ENCODE measurements around the gene GBX1. TPM values are rescaled to one million over a fixed set of nuclear protein-coding genes. Genes with fewer than 3 reads are reported as not detected.

The GBX1 gene
- total and polyA plus RNA-seq, 4 donors: 1.3 to 7.3 (median 3.7) TPM

DNA sequence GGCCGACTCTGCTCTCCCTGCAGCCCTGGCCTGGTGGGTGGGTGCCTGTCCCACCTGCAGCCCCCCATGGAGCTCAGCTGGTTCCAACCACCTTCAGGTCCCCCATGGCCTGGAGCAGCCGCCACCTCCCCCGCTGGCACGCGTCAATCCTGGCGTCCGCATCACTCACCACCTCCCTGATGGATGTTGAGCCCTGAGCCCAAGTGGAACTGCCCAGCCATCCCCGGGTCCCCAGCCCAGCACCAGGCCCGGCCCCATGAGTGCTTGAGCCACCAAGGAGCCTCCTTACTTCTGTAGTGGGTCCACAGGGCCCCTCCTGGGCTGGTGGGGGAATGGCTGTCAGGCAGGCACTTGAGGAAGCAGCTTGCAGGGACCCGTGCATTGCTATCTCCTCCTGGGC, 66.6 kb downstream of the GBX1 start:
- Histone ChIP-seq H3K9me3 (ENCODE audit: control insufficient read depth, insufficient read depth, low read length) (no peaks in the 10 kb centered on the region), H3K4me3 (ENCODE audit: low read depth, low read length) (no peak overlapping the region), H3K27ac (ENCODE audit: low read depth, low read length) (no peak overlapping the region), H3K27me3 (ENCODE audit: control insufficient read depth, insufficient read depth, low read length) (no peaks in the 10 kb centered on the region), H3K4me1 (ENCODE audit: control insufficient read depth, insufficient read depth, low read length) (peaks cover 13% of the 10 kb centered on the region), H3K36me3 (ENCODE audit: control insufficient read depth, insufficient read depth, low read length) (peaks cover 40% of the 10 kb centered on the region)
- DNase-seq (ENCODE audit: low read depth in 4 of 6, low spot score in 6 of 6): no peak
- WGBS (ENCODE audit: insufficient coverage): 97% methylated on average over 10 of the region's 10 CpGs

DNA sequence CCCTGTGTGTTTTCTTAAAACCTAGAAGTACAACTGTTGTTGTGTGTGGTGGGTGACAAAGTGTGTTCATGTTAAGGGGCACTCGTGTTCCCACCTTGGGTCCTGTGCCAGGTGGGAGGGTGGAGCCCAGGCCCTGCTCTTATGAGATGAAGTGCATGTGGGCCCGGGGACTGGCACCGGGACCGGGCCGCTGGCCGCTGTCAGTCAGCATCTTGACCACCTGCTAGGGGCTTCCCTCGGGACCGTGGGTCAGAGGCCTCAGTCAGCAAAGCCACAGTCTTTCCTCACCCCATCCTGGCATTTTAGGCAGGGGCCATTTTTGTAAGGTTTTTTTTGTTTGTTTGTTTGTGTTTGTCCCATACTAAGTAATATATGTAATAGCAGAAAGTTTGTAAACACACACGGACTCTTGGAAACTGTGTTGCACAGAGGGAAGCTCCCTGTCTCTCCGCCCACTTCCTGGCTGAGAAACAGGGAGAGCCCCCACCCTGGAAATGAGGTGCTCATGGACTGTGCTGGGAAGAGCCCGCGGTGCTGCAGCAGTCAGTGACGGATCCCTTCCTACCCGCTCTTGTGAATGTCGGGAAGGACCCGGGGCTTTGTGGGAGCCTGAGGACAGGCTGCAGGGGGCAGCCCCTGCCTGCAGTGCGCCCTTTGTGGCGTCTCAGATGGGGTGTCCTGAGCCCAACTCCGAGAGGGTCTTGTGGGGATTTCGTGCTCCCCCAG, 67.8 kb downstream of the GBX1 start:
- Histone ChIP-seq H3K4me1 (ENCODE audit: control insufficient read depth, insufficient read depth, low read length) (peaks cover 17% of the 10 kb centered on the region), H3K36me3 (ENCODE audit: control insufficient read depth, insufficient read depth, low read length) (peaks cover 38% of the 10 kb centered on the region), H3K9me3 (ENCODE audit: control insufficient read depth, insufficient read depth, low read length) (no peaks in the 10 kb centered on the region), H3K27ac (ENCODE audit: low read depth, low read length) (no peak overlapping the region), H3K27me3 (ENCODE audit: control insufficient read depth, insufficient read depth, low read length) (no peaks in the 10 kb centered on the region), H3K4me3 (ENCODE audit: low read depth, low read length) (no peak overlapping the region)
- WGBS (ENCODE audit: insufficient coverage): 69% methylated on average over 15 of the region's 20 CpGs
- DNase-seq (ENCODE audit: low read depth in 4 of 6, low spot score in 6 of 6): no peak

Other genes starting within 250 kb of the GBX1 start
- gene KCNH2, start 189.4 kb downstream of the GBX1 start, total RNA-seq: 10 to 100 TPM in 1 of 2 donors, 1 to 10 TPM in 1; 9.1 to 14.4 TPM
- gene KCNH2, start 189.4 kb downstream of the GBX1 start, polyA plus RNA-seq (ENCODE audit: insufficient read length in 2 of 2): 10 to 100 TPM; 35.3 to 39.4 TPM
- 10 to 100 TPM in 1 of 2 donors, 1 to 10 TPM in 1; 2.4 to 13.4 TPM for gene NOS3, start 176.7 kb downstream of the GBX1 start, total RNA-seq
- 10 to 100 TPM in 1 of 2 donors, 1 to 10 TPM in 1; 7.3 to 11.3 TPM for gene NOS3, start 176.7 kb downstream of the GBX1 start, polyA plus RNA-seq (ENCODE audit: insufficient read length in 2 of 2)
- gene ATG9B, start 143.2 kb downstream of the GBX1 start, total RNA-seq: 1 to 10 TPM; 2.3 to 3.6 TPM
- 10 to 100 TPM; 20.6 to 21.3 TPM for gene ATG9B, start 143.2 kb downstream of the GBX1 start, polyA plus RNA-seq (ENCODE audit: insufficient read length in 2 of 2)
- 10 to 100 TPM; 23.1 to 29.1 TPM for gene ABCB8, start 139.2 kb downstream of the GBX1 start, total RNA-seq
- gene ABCB8, start 139.2 kb downstream of the GBX1 start, polyA plus RNA-seq (ENCODE audit: insufficient read length in 2 of 2): 10 to 100 TPM; 46.4 to 69.4 TPM
- 1 to 10 TPM; 1.5 to 2.0 TPM for gene ASIC3, start 119.2 kb downstream of the GBX1 start, total RNA-seq
- 10 to 100 TPM; 15.5 to 18.0 TPM for gene ASIC3, start 119.2 kb downstream of the GBX1 start, polyA plus RNA-seq (ENCODE audit: insufficient read length in 2 of 2)
- 10 to 100 TPM; 33.3 to 42.8 TPM for gene CDK5, start 109.8 kb downstream of the GBX1 start, total RNA-seq
- 10 to 100 TPM; 86.7 to 94.3 TPM for gene CDK5, start 109.8 kb downstream of the GBX1 start, polyA plus RNA-seq (ENCODE audit: insufficient read length in 2 of 2)
- gene SLC4A2, start 108.1 kb downstream of the GBX1 start, total RNA-seq: 100 to 1,000 TPM in 1 of 2 donors, 10 to 100 TPM in 1; 27.5 to 101 TPM
- 10 to 100 TPM; 69.3 to 89.8 TPM for gene SLC4A2, start 108.1 kb downstream of the GBX1 start, polyA plus RNA-seq (ENCODE audit: insufficient read length in 2 of 2)
- 10 to 100 TPM; 30.9 to 60.2 TPM for gene FASTK, start 86.9 kb downstream of the GBX1 start, total RNA-seq
- 10 to 100 TPM; 71.4 to 80.7 TPM for gene FASTK, start 86.9 kb downstream of the GBX1 start, polyA plus RNA-seq (ENCODE audit: insufficient read length in 2 of 2)
- gene TMUB1, start 84.2 kb downstream of the GBX1 start, total RNA-seq: 10 to 100 TPM in 1 of 2 donors, 1 to 10 TPM in 1; 8.5 to 25.0 TPM
- 10 to 100 TPM; 51.0 to 57.2 TPM for gene TMUB1, start 84.2 kb downstream of the GBX1 start, polyA plus RNA-seq (ENCODE audit: insufficient read length in 2 of 2)
- gene AGAP3, start 81.2 kb downstream of the GBX1 start, total RNA-seq: 10 to 100 TPM; 45.7 to 56.8 TPM
- gene AGAP3, start 81.2 kb downstream of the GBX1 start, polyA plus RNA-seq (ENCODE audit: insufficient read length in 2 of 2): 100 to 1,000 TPM; 212 to 247 TPM
- not detected for gene ASB10, start 19.6 kb upstream of the GBX1 start, total RNA-seq
- gene ASB10, start 19.6 kb upstream of the GBX1 start, polyA plus RNA-seq (ENCODE audit: insufficient read length in 2 of 2): under 1 TPM in 1 of 2 donors, not detected in 1; 0.12 TPM
- gene H2BK1, start 42.8 kb upstream of the GBX1 start, total RNA-seq: not detected
- gene H2BK1, start 42.8 kb upstream of the GBX1 start, polyA plus RNA-seq (ENCODE audit: insufficient read length in 2 of 2): not detected
- gene ABCF2, start 59.5 kb upstream of the GBX1 start, total RNA-seq: 10 to 100 TPM; 23.6 to 32.1 TPM
- gene ABCF2, start 59.5 kb upstream of the GBX1 start, polyA plus RNA-seq (ENCODE audit: insufficient read length in 2 of 2): 10 to 100 TPM; 35.8 to 38.3 TPM
- 10 to 100 TPM; 19.7 to 25.5 TPM for gene CHPF2, start 64.8 kb upstream of the GBX1 start, total RNA-seq
- gene CHPF2, start 64.8 kb upstream of the GBX1 start, polyA plus RNA-seq (ENCODE audit: insufficient read length in 2 of 2): 10 to 100 TPM; 21.8 to 25.3 TPM
- gene SMARCD3, start 81.0 kb upstream of the GBX1 start, total RNA-seq: 100 to 1,000 TPM in 1 of 2 donors, 10 to 100 TPM in 1; 84.2 to 119 TPM
- 100 to 1,000 TPM; 298 TPM for gene SMARCD3, start 81.0 kb upstream of the GBX1 start, polyA plus RNA-seq (ENCODE audit: insufficient read length in 2 of 2)
- 10 to 100 TPM; 33.2 to 62.2 TPM for gene NUB1, start 174.1 kb upstream of the GBX1 start, total RNA-seq
- 10 to 100 TPM; 45.6 to 55.3 TPM for gene NUB1, start 174.1 kb upstream of the GBX1 start, polyA plus RNA-seq (ENCODE audit: insufficient read length in 2 of 2)
- 100 to 1,000 TPM in 1 of 2 donors, 10 to 100 TPM in 1; 34.4 to 139 TPM for gene WDR86, start 242.3 kb upstream of the GBX1 start, total RNA-seq
- 10 to 100 TPM; 16.6 to 54.5 TPM for gene WDR86, start 242.3 kb upstream of the GBX1 start, polyA plus RNA-seq (ENCODE audit: insufficient read length in 2 of 2)

Data from spinal cord (tissue), 10 donors.